CD4-positive, alpha-beta T cell treated with Interleukin-15 for 1 hour (primary cell): ENCODE results near the gene SH3BP2.

Experiments used
- DNase-seq: peaks from one replicate; pipeline ENCODE4 v3.0.0-alpha.2; 2020

SH3BP2 gene

GRCh38 chr4:2860391-2861348 lies 67.8 kb downstream of the SH3BP2 start:
- DNase-seq, result no peak

DNA sequence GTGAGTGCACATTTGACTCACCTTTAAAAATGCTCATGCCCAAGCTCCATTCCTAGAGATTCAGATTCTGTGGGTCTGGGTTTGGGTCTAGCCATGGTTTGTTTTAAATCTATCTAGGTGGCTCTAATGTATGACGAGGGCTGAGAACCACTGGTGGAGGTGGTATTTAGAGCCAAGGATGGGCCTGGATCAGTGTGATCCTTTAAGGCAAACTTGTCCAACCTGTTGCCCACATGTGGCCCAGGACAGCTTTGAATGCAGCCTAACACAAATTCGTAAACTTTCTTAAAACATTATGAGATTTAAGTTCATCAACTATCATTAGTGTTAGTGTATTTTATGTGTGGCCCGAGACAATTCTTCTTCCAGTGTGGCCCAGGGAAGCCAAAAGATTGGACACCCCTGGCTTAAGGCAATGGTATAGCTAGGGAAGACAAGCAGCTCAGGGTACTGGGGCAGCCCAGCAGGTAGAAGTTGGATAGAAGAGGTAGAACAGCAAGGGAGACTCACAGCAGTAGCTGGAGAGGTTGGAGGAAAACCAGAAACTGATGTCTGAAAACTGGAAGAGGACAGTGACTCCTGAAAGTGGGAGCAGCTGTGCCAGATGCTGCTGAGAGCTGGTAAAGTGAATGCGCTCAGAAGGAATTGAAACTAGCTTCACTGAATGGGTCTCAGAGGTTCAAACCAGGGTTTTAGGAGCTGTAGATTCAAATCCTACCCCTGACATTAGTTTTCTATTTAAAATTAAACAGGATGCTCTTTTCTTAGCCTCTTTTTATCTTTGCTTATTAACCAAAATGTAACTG lies 68.9 kb downstream of the SH3BP2 start:
- DNase-seq, result no peak

DNA sequence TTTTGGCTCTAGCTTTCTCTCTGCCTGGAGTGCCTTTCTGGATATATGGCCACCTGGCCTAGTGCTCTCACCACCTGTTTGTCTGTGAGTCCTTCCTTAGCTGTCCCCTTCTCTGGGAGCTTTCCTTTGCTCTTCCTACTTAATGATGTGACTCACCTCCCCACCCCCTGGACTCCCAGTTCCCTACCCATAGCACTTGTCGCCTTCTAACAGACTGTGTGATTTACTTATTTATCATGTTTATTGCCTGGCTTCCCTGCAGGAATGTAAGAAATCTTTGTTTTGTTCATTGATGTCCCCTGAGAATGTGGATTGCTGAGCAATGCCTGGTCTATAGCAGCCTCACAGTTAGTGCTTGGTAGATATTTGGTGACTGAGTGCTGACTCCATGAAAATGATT lies 69.6 kb downstream of the SH3BP2 start:
- DNase-seq, result no peak

DNA sequence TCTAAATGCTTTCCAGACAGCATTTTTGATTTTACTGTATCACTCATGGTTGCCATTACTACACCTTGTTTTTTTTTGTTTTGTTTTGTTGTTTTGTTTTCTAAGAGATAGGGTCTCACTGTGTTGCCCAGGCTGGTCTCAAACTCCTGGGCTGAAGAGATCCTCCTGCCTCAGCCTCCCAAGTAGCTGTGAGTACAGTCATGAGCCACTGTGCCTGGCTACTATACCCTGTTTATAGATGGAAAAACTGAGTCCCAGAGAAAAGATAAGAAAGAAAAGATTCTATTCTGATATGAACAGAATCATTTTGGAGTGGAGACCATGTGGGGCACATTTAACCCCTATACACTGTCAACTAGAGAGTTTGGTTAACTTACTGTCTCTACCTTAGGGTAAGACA lies 70.8 kb downstream of the SH3BP2 start:
- DNase-seq, result no peak

DNA sequence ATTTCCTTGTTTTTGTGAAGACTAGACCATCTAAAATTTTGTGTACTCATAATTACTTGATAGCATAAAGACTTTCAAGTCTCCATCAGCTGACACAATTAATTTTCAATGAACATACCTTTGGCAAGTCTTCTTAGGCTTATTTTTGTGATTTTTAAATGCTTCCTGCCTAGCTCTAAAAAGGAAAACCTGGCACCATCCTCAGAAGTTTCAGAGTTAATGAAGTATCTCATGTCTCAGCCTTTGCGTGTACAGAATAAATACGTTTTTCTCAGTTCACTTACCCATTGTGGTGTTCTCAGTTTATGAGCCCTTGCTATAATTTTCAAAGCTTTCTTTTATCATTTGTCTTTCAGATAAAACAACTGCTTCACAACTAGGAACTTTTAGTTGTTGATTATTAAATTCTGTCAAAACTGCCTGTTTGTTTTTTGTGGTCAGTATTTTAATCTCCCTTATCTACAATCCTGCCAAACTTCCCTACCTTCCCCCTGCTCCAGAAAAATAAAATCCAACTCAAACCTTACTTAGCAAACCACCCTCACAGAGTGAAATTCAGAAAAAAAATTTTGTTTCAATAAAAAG lies 72.4 kb downstream of the SH3BP2 start:
- DNase-seq, result no peak

GRCh38 chr4:2866160-2866861 lies 73.4 kb downstream of the SH3BP2 start:
- no peak for DNase-seq

GRCh38 chr4:2866891-2867290 lies 74.0 kb downstream of the SH3BP2 start:
- DNase-seq, result no peak

DNA sequence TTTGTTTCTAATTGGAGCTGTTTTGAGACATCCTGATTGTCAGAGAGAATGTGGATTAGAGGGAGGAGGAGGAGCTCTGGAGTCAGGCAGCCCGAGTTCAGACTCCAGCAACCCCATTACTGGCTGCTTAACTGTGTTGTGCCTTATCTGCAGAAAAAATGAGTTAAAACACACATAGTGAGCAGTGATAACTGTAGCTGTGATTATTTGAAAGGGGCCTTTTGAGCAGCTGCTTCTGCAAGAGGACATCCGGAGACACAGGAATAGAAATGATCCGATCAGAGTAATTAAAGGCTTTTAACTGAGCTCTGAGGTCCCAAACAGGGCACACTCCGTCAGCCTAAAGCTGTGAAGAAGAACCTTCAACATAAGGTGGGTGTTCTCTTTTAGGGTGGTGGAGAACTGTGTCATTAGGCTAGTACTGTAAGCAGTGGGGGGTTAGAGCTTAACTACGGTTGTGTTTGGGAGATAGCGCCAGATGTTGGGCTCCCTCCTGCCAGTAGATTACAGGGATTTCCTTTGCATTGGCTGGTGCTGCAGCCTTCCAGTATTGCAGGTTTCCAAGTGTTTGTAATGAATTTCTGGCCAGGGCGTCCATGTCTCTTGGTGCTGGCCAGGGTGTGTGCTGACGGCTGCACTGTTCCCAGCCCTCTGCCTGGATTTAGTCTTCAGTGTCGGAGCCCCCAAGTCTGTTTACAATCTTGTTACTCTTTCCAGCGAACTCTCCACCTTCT lies 75.0 kb downstream of the SH3BP2 start:
- DNase-seq, result no peak

DNA sequence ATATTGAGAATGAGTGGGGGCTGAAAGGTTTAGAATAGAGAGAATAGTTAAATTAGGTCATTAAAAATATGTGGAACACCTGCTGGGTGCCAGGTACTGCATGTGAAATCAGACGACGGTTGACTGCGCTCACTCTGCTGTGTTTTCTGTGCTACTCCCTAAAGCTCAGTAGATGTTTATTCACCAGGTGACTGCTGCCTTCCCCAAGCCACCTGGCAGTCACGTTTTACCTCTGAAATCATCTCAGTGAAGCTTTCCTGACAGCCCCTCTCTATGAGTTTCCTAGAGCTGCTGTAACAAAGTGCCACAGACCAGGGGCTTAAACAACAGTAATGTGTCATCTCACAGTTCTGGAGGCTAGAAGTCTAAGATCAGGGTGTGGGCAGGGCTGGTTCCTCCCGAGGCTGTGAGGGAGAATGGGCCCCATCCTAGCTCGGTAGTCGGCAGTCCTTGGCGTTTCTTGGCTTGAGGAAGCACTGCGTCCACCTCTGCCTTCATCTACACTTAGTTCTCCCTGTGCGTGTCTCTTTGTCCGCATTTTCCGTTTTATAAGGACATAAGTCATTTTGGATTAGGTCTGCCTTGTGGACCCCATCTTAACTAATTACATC lies 76.1 kb downstream of the SH3BP2 start:
- DNase-seq, result no peak

DNA sequence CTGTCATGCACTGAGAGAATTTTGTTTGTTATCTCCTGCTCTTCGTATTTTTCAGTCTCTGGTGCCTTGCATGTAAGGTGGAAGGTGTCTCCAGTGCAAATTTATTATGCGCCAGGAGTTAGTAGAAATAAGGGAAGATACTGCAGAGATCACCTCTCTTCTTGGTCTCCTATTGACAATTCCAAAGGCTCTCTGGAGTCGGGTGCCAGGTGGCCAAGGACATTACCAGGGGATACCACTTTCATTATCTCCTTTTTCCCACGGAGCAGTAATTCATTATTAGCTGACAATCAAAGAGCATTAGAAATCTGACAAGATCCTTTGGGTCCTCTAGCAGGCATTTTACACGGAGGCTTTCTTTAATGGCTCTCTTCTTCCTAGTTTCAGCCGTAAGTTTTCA lies 76.8 kb downstream of the SH3BP2 start:
- DNase-seq, result no peak

- DNase-seq, result no peak
Measured at GRCh38 chr4:2870082-2870481, 77.2 kb downstream of the SH3BP2 start.

DNA sequence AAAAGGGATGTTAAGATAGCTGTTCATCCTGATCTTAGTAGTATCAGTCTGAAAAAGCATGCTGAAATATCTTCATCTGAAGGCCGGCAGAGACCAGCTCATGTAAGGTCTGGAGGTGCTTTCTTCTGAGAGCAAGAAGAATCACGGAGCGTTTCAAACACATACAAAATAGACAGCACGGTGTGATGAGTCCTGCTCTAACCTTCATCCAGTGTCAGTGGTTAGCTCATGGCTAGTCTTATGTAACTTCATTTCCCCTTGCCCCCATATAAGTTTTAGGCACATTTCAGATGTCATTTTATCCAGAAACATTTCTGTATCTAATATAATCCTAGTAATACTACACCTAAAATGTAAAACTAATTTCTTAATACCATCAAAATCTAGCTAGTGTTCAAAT lies 78.6 kb downstream of the SH3BP2 start:
- DNase-seq, result no peak

- no peak for DNase-seq
Measured at GRCh38 chr4:2871911-2872310, 79.0 kb downstream of the SH3BP2 start.

GRCh38 chr4:2873329-2873728 lies 80.4 kb downstream of the SH3BP2 start:
- DNase-seq, result no peak

DNA sequence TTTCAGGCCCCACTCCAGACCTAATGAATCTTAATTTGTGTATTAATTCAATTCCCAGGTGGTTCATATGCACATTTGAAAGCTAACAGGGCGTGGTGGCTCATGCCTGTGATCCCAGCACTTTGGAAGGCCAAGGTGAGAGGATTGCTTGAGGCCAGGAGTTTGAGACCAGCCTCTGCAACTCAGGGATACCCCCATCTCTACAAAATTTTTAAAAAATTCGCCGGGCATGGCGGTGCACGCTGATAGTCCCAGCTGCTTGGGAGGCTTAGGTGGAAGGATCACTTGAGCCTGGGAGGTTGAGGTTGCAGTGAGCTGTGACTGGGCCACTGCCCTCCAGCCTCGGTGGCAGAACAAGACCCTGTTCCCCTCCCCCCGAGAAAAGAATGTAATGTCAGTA lies 82.0 kb downstream of the SH3BP2 start:
- no peak for DNase-seq

- DNase-seq, result no peak
Measured at GRCh38 chr4:2875556-2875955, 82.7 kb downstream of the SH3BP2 start.

DNA sequence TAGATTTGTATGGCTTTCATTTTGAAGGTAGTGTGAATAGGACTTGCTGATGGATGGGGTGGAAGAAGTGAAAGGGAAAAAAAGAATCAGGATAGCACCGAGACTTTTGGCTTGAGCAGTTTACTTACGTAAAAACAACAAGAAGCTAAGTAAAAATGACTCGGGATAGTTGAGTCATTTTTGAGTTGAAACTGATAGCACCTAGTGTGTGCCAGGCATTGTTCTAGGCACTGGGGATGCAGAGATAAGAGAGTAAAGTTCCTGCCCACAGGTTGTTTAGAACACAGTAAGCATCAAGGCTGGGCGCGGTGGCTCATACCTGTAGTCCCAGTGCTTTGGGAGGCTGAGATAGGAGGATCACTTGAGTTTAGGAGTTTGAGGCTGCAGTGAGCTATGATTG lies 85.5 kb downstream of the SH3BP2 start:
- DNase-seq, result no peak

GRCh38 chr4:2879026-2879425 lies 86.1 kb downstream of the SH3BP2 start:
- no peak for DNase-seq

- no peak for DNase-seq
Measured at GRCh38 chr4:2881431-2881830, 88.5 kb downstream of the SH3BP2 start.

DNA sequence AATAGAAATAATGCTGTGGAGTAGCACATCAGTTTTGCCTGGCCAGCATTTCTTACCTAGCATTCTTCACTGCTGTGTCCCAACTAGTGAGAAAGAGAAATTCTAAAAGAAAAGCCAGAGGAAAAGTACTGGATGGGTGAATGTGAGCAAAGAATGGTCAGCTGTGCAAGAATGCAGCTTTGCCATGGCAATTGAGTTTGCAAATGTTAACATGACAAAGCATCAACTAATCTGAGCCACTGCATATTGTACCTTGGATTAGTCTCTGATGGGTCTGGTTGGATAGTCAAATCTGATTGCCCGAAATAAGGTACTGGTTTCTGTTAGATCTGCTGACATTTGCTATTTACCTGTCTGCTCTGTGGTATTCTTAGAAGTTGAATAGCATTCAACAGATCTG lies 89.5 kb downstream of the SH3BP2 start:
- no peak for DNase-seq

GRCh38 chr4:2886161-2886560 lies 93.3 kb downstream of the SH3BP2 start:
- DNase-seq, result no peak

DNA sequence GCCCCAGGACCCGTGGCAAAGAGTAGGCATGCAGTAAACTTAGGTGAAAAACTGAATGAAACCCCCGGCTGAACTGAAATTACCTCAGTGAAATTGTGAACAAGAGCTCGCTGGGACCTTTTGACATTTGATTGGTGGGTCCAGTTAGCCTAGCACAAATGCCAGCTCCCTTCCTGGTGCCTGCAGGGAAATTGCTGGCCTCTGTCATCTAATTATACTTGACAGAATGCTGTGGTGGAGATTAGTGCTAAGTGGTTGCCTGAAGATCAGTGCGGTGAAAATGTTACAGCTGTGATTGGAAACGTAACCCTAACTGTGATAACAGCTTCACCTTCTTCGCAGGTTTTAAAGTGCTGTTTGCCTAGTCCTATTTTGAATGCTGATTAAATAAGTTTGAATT lies 93.7 kb downstream of the SH3BP2 start:
- DNase-seq, result no peak
